Common myeloid progenitor, CD34-positive (primary cell): ENCODE results near the gene SLC43A1.

Experiments used
- CTCF ChIA-PET: fragments of 350-600 bp; sonication (Branson Sonifier 250); formaldehyde crosslinking; loops from one replicate; lab custom pipeline; 2021; ENCODE audit warnings: antibody characterized with exemption; lab: Charles Lee
- POLR2A ChIA-PET: fragments of 350-600 bp; sonication (Branson Sonifier 250); formaldehyde crosslinking; loops from one replicate; lab custom pipeline; 2021; ENCODE audit warnings: antibody characterized with exemption; lab: Charles Lee
- DNase-seq, 3 donors: peaks; one replicate each; pipeline versions ENCODE4 v3.0.0 to v3.0.0-alpha.2; 2013
- H3K27ac ChIP-seq, 2 experiments: 1 replicate in 1 of 2; 2 replicates in 1 of 2; pipeline ENCODE4 v1.7.0; 2013; ENCODE audit warnings: inconsistent platforms in 2 of 2, low read length in 2 of 2, mild to moderate bottlenecking in 2 of 2, low read depth in 1 of 2, moderate library complexity in 1 of 2; ENCODE audit not compliant: severe bottlenecking in 2 of 2, insufficient read depth in 1 of 2, poor library complexity in 1 of 2
- H3K27me3 ChIP-seq, 5 experiments: replicated peaks in 2 of 5; 1 replicate in 3 of 5; 2 replicates in 2 of 5; pipeline versions ENCODE4 v1.6.1 to v1.7.0; 2013; ENCODE audit warnings: low read length in 4 of 5, mild to moderate bottlenecking in 2 of 5, moderate library complexity in 2 of 5, inconsistent platforms in 1 of 5; ENCODE audit not compliant: insufficient read depth in 5 of 5, control insufficient read depth in 4 of 5
- H3K36me3 ChIP-seq, 4 experiments: 1 replicate in 2 of 4; 2 replicates in 2 of 4; pipeline versions ENCODE4 v1.6.1 to v1.7.0; 2013; ENCODE audit warnings: low read length in 3 of 4, control low read depth in 1 of 4, mild to moderate bottlenecking in 1 of 4; ENCODE audit not compliant: control insufficient read depth in 4 of 4, insufficient read depth in 4 of 4
- H3K4me1 ChIP-seq, 4 experiments: 1 replicate in 3 of 4; 2 replicates in 1 of 4; pipeline versions ENCODE4 v1.6.1 to v1.7.1; 2013; ENCODE audit warnings: low read length in 3 of 4, mild to moderate bottlenecking in 3 of 4, control low read depth in 1 of 4, inconsistent platforms in 1 of 4, moderate library complexity in 1 of 4; ENCODE audit not compliant: control insufficient read depth in 4 of 4, insufficient read depth in 4 of 4; ENCODE audit errors: control extremely low read depth in 1 of 4
- H3K4me3 ChIP-seq, 7 experiments: 1 replicate in 4 of 7; 2 replicates in 3 of 7; pipeline versions ENCODE4 v1.5.1 to v1.7.0; 2013; ENCODE audit warnings: mild to moderate bottlenecking in 7 of 7, low read length in 6 of 7, moderate library complexity in 6 of 7, inconsistent platforms in 2 of 7, low read depth in 2 of 7, control low read depth in 1 of 7; ENCODE audit not compliant: insufficient read depth in 4 of 7, control insufficient read depth in 1 of 7; ENCODE audit errors: extremely low read depth in 1 of 7
- H3K9me3 ChIP-seq, 5 experiments: 1 replicate in 4 of 5; 2 replicates in 1 of 5; pipeline versions ENCODE4 v1.6.1 to v1.7.1; 2013; ENCODE audit warnings: low read length in 4 of 5, mild to moderate bottlenecking in 2 of 5, inconsistent platforms in 1 of 5, low read depth in 1 of 5, moderate library complexity in 1 of 5; ENCODE audit not compliant: control insufficient read depth in 4 of 5, insufficient read depth in 2 of 5; ENCODE audit errors: control extremely low read depth in 1 of 5
- WGBS: methylation state at CpG from one replicate; pipeline ENCODE4 v1.1.5; 2013; ENCODE audit not compliant: insufficient coverage; 5-methylcytosine and 5-hydroxymethylcytosine counted together

SLC43A1 gene

DNA sequence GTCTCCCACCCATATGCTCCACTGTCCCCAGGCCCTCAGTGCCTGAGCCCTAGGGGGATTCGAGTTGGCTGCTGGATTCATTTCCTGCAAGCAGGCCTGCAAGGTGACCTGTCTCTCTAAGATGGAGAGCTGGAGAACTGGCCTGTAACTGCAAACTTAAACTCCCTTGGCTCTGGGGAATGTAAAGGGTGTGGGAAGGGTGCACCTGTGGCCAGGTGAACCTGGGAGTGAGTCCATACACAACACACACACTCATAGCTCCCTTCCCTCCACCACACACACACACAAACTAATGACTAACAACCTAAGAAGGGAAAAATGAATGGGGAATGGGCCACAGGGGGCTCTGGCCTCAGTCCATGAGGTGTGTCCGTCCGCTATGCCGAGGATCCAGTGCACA lies 36.4 kb upstream of the SLC43A1 start:
- ChIA-PET CTCF (interaction anchor here (0.7 to 1.4 kb wide), 2 partner anchors 16 to 88 kb away, joined by 3 to 4 read pairs; no protein-coding TSS in a partner anchor), POLR2A (no interaction called here)
- no peaks in the 10 kb centered on the region for H3K27me3 ChIP-seq
- H3K9me3 ChIP-seq, result no peaks in the 10 kb centered on the region
- DNase-seq, result no peak
- no peak overlapping the region for H3K4me3 ChIP-seq
- 95% methylated on average over 3 of the region's 4 CpGs for WGBS
- H3K36me3 ChIP-seq, result peaks cover 20 to 80% (median 65%) of the 10 kb centered on the region in 4 experiments
- peaks cover 0 to 12% (median 11%) of the 10 kb centered on the region in 4 experiments for H3K4me1 ChIP-seq
- H3K27ac ChIP-seq, result no peak overlapping the region

DNA sequence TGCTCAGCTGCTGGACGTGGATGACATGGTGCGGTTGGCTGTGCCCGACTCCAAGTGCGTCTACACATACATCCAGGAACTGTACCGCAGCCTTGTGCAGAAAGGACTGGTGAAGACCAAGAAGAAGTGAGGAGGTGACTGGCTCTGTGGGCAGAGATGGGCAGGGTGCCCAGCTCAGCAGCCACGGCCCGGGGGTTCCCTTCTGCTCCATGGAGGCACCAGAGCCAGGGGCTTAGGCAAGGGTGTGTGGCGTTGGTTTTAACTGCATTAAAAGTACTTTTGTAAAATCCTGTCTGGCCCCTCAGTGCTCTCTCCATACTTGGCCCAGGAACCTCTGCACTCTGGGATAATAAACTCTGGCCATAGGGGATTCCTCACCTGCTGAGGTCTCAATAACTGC lies 34.5 kb upstream of the SLC43A1 start:
- Histone ChIP-seq H3K36me3 (peaks cover 16 to 72% (median 57%) of the 10 kb centered on the region in 4 experiments), H3K4me3 (no peak overlapping the region), H3K27ac (no peak overlapping the region), H3K27me3 (no peaks in the 10 kb centered on the region), H3K9me3 (no peaks in the 10 kb centered on the region), H3K4me1 (peaks cover 0 to 12% (median 12%) of the 10 kb centered on the region in 4 experiments)
- CTCF ChIA-PET, result interaction anchor here (0.9 to 1.7 kb wide), 6 partner anchors 18 to 94 kb away, joined by 3 to 6 read pairs (median 3); partner anchors contain the start of gene UBE2L6
- WGBS, result 79% methylated on average over 5 of the region's 8 CpGs
- POLR2A ChIA-PET, result no interaction called here
- no peak for DNase-seq

- H3K27me3 ChIP-seq, result no peaks in the 10 kb centered on the region
- CTCF ChIA-PET, result interaction anchor here (1.0 to 2.9 kb wide), 12 partner anchors 9 to 96 kb away, joined by 3 to 11 read pairs (median 6); partner anchors contain the start of genes TIMM10 and UBE2L6
- H3K4me1 ChIP-seq, result peaks cover 0 to 12% (median 12%) of the 10 kb centered on the region in 4 experiments
- peak overlapping the region in 1 of 2 experiments; percentile 31 for H3K27ac ChIP-seq
- POLR2A ChIA-PET, result no interaction called here
- 36% methylated on average over 5 of the region's 6 CpGs for WGBS
- DNase-seq, result peak; percentile 29 to 85 (median 80)
- peaks cover 6 to 56% (median 43%) of the 10 kb centered on the region in 4 experiments for H3K36me3 ChIP-seq
- no peak overlapping the region for H3K4me3 ChIP-seq
- H3K9me3 ChIP-seq, result no peaks in the 10 kb centered on the region
Observed at GRCh38 chr11:57547854-57548377, 32.4 kb upstream of the SLC43A1 start.

GRCh38 chr11:57546869-57547475 lies 31.5 kb upstream of the SLC43A1 start:
- DNase-seq, result no peak
- H3K4me1 ChIP-seq, result peaks cover 0 to 12% (median 12%) of the 10 kb centered on the region in 4 experiments
- ChIA-PET POLR2A (no interaction called here), CTCF (interaction anchor here (0.7 to 2.9 kb wide), 10 partner anchors 8 to 1020 kb away, joined by 3 to 11 read pairs (median 7); partner anchors contain the start of genes TIMM10 and UBE2L6)
- peaks cover 6 to 46% (median 35%) of the 10 kb centered on the region in 4 experiments for H3K36me3 ChIP-seq
- H3K27me3 ChIP-seq, result no peaks in the 10 kb centered on the region
- H3K9me3 ChIP-seq, result no peaks in the 10 kb centered on the region
- no peak overlapping the region for H3K27ac ChIP-seq
- no peak overlapping the region for H3K4me3 ChIP-seq
- WGBS, result 82% methylated on average over 4 of the region's 5 CpGs

DNA sequence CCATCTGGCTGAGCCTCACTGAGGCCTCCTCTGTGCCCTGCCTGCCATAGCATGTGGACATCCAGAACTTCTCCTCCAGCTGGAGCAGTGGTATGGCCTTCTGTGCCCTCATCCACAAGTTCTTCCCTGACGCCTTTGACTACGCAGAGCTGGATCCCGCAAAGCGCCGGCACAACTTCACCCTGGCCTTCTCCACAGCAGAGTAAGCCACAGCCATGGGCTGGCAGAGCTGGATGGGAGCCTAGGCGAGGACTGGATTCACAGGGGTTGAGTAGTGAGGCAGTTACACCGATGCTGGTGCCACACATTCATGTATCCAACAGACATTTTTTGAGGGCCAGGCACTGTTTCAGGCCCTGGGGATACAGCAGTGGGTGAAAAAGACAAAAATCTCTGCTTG lies 30.9 kb upstream of the SLC43A1 start:
- H3K27ac ChIP-seq, result no peak overlapping the region
- DNase-seq, result no peak
- peaks cover 0 to 12% (median 12%) of the 10 kb centered on the region in 4 experiments for H3K4me1 ChIP-seq
- ChIA-PET POLR2A (no interaction called here), CTCF (interaction anchor here (0.7 to 2.9 kb wide), 7 partner anchors 13 to 1021 kb away, joined by 3 to 11 read pairs (median 5); partner anchors contain the start of gene TIMM10)
- H3K4me3 ChIP-seq, result no peak overlapping the region
- H3K27me3 ChIP-seq, result no peaks in the 10 kb centered on the region
- H3K36me3 ChIP-seq, result peaks cover 4 to 41% (median 30%) of the 10 kb centered on the region in 4 experiments
- WGBS, result 90% methylated on average over 7 of the region's 7 CpGs
- H3K9me3 ChIP-seq, result no peaks in the 10 kb centered on the region

DNA sequence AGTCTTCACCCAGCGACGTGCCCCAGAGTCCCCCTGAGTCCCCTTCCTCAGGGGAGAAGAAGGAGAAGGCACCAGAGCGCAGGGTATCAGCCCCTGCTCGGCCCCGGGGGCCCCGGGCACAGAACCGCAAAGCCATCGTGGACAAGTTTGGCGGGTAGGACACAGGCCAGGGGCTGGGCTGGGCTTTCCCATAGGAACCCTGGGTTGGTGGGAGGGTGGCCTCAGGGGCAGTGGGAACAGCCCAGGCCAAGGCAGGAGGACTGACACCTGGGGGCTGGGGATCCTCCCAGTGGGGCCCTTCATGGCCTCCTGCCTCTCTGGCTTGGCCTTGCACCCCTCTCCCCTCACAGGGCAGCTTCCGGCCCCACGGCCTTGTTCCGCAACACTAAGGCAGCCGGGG lies 30.4 kb upstream of the SLC43A1 start:
- H3K27me3 ChIP-seq, result no peaks in the 10 kb centered on the region
- no peak overlapping the region for H3K4me3 ChIP-seq
- H3K36me3 ChIP-seq, result peaks cover 3 to 38% (median 28%) of the 10 kb centered on the region in 4 experiments
- DNase-seq, result no peak
- 100% methylated on average over 10 of the region's 13 CpGs for WGBS
- peaks cover 0 to 12% (median 12%) of the 10 kb centered on the region in 4 experiments for H3K4me1 ChIP-seq
- POLR2A ChIA-PET, result no interaction called here
- no peaks in the 10 kb centered on the region for H3K9me3 ChIP-seq
- H3K27ac ChIP-seq, result no peak overlapping the region
- CTCF ChIA-PET, result interaction anchor here (0.7 to 2.9 kb wide), 4 partner anchors 14 to 94 kb away, joined by 3 to 9 read pairs (median 3); partner anchors contain the start of gene TIMM10
